ENCODE results near the gene CGREF1.

GRCh38 chr2:27122791-27123190 lies 3.9 kb upstream of the CGREF1 start:
- TF ChIP-seq CTCF (IDR thresholded peaks at IDR 0.05; ENCODE audit: low read length): no peak
- no peak for TF ChIP-seq EZH2 (optimal IDR thresholded peaks at IDR 0.05; ENCODE audit: low read depth, low read length)

Measured in MM.1S (cell line).